Middle frontal gyrus (tissue), 1 donor: Measurements from ENCODE around the gene PRSS56.

Experiments
- DNase-seq: peaks from one replicate; pipeline ENCODE4 v3.0.0-alpha.2; 2015; ENCODE audit warnings: low spot score; ENCODE audit errors: extremely low spot score

Gene PRSS56

DNA sequence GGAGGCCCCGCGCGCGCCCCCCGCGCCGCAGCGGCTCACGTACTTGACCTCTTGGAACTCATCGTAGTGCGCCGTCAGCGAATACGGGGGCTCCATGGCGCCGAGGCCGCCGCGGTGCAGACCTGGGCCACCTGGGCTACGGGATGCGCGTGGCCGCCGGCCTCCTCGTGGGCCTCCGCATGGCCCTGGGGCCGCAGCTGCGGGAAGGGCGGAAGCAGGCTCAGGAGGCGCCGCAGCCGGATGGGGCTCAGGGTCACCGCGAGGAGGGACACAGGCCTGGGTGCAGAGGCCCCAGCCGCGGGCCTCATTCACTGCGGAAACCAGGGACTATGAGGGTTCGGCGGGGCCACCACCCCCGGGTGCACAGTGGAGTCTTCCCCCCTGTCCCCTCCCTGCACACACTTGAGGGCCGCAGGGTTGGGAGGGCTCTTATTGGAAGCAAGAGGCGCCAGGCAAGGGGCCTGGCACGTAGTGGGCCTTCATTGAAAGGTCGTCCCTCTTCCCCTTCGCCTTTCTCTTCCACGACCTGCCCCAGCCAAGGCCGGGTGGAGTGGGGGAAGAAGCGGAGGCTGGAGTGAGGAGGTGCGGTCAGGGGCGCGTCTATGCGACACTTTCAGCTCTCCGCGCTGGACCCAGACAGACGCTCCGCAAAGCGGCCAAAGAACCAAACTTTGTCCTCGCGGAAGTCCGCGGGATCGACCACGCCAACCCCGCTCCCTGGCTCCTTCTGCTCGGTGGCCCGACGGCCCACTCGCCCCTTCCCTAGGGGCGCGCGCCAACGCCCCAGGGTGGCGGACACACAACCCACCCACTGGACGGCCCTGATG, 33.4 kb upstream of the PRSS56 start:
- DNase-seq, result no peak

DNA sequence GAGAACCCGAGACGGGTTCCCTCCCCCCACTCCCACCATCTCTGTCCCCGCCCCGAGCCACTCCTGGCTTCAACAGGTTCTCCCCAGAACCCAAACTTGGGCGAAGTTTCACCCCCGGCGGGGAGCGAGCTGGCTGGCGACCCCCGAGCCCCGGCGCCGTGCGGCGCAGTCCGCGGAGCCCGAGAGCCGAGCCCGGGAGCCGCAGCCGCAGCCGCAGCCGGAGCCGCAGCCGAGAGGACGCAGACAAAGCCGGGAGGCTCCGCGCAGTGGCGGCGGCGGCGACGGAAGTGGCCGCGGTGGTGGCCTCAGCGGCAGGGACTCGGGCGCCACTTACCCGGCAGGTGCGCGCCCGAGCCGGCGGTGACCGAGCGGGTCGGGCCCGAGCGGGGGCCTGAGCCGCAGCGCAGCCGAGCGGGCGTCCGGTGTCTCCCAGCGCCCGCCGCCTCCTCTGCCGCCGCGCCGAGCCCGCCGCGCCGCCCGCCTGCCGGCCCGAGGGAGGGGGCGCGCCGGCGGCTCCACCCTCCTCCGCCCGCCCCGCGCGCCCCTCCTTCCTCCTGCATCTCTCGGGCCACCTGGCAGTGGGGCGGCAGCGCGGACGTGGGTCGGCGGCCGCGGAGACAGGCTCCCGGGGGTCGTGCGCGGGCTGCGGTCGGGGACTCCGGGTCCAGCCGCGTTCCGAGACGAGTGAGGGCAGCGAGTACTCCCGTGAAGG, 32.6 kb upstream of the PRSS56 start, which contains the start of gene ECEL1:
TSS of gene ECEL1 (minus strand) at position 450 of the 712 bp plus-strand sequence. CDS start 1,181 bp downstream, outside the sequence.
- no peak for DNase-seq

GRCh38 chr2:232488097-232488711, 32.0 kb upstream of the PRSS56 start:
- DNase-seq, result no peak

GRCh38 chr2:232488721-232489300, 31.4 kb upstream of the PRSS56 start:
- DNase-seq, result no peak

DNA sequence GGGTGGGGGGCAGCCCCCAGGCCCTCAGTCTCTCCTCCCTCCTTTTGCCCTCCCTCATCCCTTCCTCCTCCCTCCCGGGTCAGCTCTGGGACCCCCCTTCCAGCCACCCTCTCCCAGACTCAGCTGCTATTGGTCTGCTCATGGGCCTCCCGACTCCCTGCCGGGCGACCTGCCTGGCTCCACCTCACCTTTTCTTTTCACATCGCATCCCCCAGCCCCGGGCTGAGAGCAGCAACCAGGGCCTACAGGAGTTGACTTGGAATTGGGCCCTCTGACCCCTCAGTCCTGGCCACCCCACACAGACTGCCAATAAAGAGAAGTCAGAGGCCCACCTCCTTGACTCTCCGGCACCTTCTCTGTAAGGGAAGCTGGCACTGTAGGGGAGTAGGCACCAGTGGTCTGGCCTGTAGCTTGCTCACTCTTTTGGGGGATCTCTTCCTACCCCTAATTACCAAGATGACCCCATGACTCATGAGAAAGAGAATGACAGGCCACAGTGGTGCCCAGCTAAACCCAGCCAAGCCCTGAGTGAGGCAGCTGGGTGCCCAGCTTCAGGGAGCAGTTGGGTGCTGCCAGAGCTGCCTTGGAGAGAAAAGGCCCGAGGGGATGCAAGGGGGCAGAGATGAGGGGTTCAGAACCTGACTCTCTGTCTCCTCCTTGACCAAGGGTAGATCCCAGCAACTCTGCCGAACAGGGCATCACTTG, 30.5 kb upstream of the PRSS56 start:
- no peak for DNase-seq

GRCh38 chr2:232490221-232491138, 29.7 kb upstream of the PRSS56 start:
- no peak for DNase-seq

- DNase-seq, result no peak
These were observed 28.9 kb upstream of the PRSS56 start for GRCh38 chr2:232491139-232491780.

DNA sequence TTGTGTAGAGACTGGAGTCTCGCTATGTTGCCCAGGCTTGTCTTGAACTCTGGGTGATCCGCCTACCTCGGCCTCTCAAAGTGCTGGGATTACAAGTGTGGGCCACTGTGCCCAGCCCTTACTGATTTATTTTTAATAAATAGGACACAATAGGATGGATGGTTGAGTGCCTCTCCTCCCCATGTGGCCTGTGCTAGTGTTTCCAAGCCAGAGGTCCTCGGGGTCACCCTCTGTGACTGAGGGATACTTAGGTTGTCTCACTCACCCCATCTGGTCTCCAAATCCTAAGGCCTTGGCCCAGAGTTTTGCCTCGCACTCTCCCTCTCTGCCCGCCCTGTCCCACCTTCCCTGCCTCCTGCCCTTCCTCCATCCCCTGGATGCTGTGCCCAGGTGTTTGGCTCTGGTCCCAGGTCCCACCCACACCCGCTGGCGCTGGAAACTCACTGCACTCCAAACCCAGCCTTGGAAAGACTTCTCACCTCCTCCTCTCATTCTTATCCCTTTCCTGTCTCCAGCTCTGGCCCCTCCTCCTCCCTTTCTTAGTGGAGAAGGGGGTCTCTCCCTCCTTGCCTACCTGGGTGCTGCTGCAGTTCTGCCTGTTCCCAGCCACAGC, 27.8 kb upstream of the PRSS56 start:
- DNase-seq, result no peak

- DNase-seq, result no peak
These were observed 27.1 kb upstream of the PRSS56 start for GRCh38 chr2:232492963-232493700.

- no peak for DNase-seq
These were observed 26.3 kb upstream of the PRSS56 start for GRCh38 chr2:232493701-232494474.

GRCh38 chr2:232494542-232494941, 25.6 kb upstream of the PRSS56 start:
- DNase-seq, result no peak

DNA sequence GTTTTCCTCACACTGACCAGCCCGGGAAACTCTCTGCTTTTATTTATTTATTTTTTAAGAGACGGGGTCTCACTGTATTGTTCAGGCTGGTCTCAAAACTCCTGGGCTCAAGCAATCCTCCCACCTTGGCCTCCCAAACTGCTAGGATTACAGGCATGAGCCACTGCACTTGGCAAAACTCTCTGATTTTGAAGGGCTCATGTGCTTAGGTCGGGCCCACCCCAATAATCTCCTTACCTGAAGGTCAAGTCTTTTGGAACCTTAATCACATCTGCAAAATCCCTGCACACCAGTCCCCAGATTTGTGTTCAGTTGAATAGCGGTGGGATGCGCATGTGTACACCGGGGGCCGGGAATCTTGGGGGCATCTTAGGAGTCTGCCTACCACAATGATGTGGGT, 24.9 kb upstream of the PRSS56 start:
- DNase-seq, result no peak

DNA sequence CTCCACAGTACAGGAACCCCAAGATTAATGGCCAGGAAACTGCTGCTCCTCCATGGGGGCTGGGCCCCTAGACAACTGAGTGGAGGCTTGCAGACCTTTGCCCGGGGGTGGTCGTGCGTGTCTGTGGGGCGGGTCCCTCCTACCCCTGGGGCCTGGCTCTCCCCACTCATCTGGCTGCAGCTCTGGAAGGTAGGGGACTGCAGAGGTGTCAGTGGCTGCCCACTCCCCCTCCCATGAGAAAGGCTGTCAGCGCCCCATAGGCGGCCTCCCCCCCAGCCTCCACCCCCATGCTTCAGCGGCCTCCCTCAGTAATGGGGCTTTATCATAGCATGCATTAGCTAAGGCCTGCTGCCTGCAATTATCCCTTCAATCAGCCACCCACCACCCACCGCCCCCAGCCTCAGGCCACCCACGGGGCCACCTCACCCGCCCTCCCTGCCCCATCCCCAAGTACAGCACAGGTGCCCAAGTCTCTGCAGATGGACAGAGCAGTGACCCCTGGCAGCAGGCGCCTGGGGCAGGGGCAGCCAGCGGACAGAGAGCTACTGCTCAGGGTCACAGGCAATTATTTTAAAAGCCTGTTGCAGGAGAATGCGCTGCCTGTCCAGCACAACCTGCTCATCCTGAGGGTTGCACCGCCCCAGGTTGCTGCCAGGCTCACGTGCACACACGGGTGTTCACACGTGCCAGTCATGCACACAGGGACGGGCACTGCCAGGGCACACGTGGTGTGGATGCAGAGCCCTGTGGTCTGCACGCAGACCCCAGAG, 23.5 kb upstream of the PRSS56 start:
- no peak for DNase-seq

DNA sequence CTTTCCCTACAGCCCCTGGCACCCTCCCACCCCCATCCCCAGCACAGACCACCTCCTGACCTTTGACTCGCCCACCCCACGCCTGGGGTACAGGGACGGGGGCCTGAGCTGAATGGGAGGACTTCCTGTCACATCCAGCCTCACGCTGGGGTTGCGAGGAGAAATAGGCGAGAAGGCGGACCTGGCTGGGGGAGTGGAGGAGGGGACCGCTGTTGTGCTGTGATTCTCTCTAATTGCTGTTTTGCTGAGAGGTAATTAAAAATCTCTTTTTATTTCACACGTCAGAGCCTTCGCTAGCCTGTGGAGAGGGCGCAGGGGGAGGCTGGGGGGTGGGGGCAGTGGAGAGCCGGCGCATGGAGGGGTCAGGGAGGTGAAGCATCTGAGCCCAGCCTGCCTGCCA, 22.8 kb upstream of the PRSS56 start:
- no peak for DNase-seq

GRCh38 chr2:232498452-232498851, 21.7 kb upstream of the PRSS56 start:
- no peak for DNase-seq

- DNase-seq, result no peak
These were observed 18.8 kb upstream of the PRSS56 start for GRCh38 chr2:232501331-232501771.
